Activated gamma-delta T cell treated with anti-CD3 and anti-CD28 coated beads, Interleukin-2, amount 50 U/mL, for 16 hours (primary cell): ENCODE results near the gene MAP3K20.
"Not testable (repeated sequence)": the region's sequence is repeated elsewhere in the genome, so short reads cannot be mapped to it uniquely, and the experiment has no call there.

Experiments used
- DNase-seq: peaks from one replicate; pipeline ENCODE4 v3.0.0-alpha.2; 2020; ENCODE audit warnings: low read depth

The MAP3K20 gene

DNA sequence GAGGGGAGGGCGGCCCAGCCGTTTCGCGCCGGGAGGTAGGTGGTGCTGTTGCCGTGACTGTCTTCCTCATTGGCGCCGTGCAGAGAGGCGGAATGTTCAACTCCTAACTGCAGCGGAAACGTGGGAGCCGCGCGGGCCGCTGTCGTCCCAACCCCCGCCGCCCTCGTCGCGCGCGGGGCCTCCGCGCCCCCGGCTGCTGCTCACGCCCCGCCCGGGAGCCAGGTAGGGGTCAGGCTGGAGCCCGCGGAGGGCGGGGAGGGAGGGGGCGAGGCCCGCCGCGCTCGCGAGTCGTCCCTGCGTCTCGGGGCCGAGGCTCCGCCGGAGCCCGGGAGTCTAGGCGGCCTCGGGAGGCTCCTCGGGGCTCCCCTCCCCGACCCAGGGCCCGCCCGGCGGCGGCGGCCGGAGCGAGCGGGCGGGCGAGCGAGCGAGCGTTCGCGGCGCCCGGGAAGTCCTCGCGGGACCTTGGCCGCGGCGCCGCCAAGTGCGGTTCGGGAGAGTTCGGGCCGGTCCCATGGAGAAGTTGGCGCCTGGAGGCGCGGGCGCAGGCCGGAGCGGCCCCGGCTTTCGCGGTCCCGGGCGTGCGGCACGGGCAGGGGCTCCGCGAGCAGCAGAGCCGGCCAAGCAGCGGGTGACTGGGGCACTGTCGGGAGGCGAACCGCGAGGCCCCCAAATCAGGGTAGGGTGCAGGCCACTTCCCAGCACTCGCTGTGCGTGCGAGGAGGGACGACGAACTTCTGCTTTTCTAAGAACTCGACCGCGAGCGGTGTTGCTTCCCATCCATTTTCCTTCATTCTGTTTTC lies at the start of gene MAP3K20:
Gene MAP3K20 (plus strand): TSS at position 66 of the 800 bp plus-strand sequence. CDS start 15,186 bp downstream, outside the sequence.
- DNase-seq: peak; percentile 27

DNA sequence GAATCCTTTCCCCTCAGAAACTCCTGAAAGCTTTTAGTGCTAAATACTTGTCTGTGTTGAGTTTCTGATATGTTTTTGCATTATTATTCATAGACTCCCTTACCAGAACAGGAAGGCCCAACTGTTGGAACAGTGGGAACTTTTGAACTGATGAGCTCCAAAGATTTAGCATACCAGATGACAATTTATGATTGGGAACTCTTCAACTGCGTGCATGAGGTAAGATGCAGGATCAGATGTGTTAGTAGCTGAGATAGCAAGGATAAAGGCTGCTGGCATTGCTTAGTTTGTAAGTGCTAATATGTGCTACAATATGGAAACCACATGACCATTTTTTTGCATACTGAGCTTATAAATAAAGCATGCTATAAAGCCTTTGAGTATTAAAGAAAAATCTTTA lies 49.2 kb upstream of the MAP3K20 start:
- DNase-seq: no peak

DNA sequence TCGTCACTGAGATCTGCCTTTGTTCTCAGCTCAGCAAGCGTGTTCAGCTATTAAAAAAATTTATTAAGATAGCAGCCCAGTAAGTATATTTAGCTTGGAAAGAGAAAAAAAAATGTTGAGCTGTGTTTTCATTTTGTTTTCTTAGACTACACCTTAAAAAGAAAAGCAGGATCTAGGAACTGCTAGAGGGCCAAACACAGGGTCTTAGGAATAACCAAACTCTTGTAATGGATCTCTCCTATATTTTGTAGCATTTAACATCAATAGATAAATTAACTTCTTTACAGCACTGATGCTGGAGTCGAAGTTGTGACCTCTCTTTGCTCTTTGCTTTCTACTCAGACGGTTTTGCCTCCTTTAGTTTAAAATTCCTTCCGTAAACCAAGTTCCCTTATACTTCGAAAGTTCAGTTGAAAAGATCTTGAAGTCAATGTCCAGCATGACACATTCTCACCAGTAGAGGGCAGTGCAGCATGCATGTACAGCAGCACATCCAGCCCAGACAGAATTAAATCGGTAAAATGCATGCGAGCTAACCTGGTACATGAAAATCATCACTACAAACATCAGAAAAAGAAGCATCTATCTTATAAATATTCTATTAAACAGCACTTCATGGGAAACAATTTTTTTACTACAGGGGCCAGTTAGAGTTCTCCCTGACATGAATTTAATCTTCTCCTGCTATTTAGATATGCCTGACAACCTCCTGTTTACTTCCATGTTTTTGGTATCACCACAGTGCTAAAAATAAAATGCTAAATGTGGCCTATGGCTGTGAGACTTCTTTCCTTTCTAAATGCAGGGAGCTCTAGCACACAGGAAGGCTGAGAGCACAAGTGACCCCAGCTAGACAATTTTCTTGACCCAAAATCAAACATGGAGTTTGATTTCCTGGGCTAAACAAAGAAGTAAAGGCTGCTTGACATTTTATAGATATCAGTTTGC lies 48.2 kb upstream of the MAP3K20 start:
- peak; percentile 67 for DNase-seq

DNA sequence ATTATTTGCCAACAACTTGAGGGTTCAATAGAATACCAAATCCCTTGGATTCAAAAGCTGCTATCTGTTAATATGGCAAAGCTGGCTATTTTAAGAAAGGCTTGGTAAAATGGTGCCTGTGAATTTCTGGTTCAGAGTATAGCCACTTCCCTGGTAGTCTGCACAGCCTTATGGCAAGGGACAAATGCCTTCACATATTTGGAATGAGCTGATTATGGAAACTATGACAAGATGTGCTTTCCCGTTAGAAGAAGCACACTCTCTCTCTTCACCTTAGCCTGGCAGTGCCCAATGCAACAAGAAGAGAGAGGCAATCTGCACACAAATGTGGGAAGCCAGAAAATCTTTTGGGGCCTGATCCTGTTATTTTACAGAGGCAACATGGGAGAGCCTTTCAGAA lies 47.5 kb upstream of the MAP3K20 start:
- DNase-seq: no peak

DNA sequence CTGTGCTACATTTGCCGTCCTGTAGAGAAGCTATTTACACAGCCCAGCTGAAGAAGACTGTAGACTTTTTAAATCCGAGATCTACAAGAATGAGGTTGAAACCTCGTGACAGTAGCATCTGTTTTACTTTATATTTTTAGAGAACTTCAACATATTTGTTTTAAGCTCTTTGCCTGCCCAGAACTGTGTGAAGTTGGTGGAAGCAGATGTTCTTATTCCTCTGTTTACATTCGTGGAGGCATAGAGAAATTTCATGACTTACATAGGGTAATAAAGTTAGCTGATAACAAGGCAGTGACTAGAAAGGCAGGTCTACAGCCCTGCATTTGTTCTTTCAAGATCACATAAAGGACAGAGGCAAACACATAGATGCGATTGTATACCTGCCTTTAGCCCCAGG lies 47.0 kb upstream of the MAP3K20 start:
- DNase-seq: no peak

DNA sequence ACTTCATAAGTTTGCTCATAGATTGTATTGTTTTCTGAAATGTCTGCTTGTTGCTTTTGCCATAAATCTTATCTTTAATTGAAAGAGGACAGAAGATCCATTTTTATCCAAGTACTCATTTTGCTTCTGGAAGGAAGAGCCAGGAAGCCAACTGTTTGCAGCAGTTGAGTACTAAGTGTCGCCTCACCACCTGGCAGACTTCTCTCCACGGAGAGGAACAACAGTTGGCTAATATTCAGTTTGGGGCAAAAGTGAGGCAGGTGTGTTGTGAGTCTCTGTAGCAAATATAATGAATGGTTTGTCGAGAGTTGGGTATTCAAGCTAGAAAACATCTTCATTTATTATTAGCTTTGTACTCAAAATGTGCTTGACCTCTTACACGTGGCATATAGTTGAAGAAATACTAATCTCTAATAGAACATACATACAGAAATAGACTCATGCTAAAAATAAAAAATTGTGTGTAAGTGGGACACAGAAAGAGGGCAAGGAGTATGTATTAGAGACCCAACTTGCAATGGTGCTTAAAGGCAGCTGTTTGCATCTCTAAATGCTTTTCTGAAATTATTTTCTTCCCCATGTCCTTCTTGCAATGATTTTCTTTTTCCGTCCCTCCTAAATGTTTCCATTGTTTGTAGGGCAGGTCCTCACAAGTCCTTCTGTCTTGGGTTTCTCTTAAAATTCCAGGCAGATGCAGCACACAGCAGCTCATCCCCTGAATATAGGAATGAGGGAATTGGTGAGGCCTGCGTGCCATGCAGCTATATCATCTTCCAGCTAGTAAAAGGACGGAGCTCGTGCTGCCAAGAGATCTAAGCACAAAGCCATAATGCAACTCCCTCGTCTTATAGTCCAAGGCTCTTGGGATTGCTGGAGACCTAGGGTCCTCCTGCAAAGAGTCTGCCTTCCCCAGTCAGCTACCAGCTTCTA lies 44.8 kb upstream of the MAP3K20 start:
- DNase-seq: no peak

DNA sequence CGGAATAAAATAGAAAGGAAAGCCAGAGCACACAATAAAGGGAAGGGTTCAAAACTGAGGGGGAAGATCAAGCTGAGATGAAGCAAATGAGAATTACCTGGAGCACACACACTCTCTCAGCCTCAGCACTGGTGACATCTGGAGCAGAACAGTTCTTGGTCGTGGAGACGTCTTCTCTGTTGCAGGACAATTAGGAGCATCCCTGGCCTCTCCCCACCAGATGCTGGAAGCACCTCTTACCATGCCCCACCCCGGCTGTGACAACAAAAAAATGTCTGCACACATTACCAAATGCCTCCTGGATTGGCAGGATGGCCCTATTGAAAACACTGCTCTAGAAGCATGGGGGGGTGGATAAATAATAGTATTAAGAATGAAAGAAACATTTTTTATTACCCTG lies 43.6 kb upstream of the MAP3K20 start:
- DNase-seq: no peak

DNA sequence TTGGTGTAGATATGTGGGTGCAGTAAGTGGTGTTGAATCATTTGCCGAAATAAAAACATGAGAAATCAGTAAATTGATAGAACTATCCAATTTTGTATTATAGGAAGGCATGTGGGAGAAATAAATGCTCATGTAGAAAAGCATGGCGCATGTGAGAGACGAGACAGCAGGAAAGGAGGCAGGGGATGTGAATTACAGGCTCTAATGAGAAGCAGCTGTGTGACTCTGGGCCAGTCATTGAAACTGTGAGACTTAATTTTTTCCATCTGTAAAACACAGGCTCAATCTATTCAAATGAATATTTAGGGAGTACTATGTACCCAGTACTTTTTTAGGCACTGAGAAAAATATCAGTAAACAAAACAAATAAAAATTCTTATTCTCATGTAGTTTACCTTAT lies 42.6 kb upstream of the MAP3K20 start:
- DNase-seq: no peak

DNA sequence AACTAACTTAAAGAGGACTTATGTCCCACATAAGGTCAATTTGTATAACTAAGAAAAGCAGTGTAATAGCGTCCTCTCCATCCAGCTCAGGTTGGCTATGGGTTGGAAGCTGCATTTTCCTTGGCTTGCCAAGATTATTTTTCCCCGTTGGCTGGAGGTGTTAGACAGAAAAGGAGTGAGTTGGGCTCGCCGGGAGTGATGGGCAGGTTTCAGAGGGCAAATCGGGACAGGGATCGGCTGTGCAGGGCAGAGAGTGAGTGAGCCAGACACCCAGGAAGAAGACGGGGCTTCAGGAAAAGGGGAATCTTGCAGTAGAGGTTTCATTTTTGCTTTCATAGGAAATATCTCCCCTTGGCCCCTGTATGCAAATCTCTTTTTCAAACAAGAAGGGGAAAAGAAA lies 41.5 kb upstream of the MAP3K20 start:
- DNase-seq: no peak

DNA sequence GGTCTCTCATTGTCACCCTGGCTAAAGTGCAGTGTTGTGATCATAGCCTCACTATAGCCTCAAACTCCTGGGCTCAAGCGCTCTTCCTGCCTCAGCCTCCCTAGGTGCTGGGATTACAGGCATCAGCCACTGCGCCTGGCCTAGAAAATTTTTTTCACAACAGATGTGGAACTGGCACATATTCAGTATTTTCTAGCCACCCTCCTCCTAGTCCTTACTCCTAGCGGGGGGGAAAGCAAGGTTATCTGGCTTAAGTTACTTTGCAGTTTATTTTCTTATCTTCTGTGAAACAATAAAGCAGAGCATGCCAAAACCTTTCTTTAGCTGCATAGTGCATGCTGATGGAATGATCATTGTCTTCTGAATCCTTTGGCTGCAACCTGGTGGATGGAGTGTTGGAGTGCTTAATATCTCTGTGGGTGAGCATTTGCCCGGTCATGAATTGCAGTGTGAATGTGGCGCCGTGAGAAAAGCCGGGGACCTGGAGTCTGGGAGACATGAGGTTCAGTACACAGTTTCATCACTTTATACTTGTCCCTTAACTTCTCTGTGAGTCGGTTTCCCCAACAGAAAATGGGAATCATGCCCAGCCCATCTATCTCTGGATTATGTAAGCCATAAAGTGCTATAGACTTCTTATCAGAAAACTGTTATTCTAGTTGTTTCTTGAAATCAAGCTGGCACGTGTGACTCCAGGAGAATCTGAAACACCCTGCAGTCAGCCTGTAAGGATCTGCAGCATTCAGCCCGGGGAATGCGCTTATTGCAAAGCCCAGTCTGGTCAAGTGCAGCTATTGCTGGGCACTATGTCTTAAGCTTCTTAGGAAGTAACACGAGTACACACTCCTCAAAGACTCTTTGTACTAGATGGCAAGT lies 38.2 kb upstream of the MAP3K20 start:
- no peak for DNase-seq

DNA sequence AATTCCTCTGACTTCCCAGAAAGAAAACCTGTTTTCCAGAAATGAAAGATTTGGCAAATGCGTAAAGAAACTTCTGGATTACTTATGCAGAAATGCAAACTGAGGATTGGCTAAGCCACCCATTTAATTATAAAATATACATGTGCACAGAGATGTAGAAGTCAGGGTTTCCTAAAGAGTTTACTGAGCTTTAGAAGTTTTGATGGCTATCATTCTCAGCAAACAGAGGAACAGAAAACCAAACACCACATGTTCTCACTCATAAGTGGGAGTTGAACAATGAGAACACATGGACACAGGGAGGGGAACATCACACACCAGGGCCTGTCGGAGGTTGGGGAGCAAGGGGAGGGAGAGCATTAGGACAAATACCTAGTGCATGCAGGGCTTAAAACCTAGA lies 37.4 kb upstream of the MAP3K20 start:
- DNase-seq: not testable (repeated sequence)

DNA sequence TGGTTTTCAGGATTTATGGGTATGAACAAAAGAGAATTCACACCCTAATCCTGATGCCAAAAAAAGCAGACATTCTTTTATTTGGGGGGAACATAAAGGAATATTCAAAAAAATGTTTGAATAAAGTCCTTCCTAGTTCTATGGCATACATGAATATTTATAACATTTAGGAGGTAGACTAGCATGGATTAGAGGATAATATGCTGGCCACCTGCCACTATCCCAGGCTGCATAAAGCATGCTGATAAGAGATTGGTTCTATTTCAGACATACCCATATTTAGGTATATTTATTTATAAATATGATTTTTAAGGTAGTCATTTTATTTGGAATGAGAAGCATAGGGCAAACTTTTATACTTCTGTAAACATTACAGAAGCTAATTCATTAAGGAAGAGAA lies 34.9 kb upstream of the MAP3K20 start:
- no peak for DNase-seq

DNA sequence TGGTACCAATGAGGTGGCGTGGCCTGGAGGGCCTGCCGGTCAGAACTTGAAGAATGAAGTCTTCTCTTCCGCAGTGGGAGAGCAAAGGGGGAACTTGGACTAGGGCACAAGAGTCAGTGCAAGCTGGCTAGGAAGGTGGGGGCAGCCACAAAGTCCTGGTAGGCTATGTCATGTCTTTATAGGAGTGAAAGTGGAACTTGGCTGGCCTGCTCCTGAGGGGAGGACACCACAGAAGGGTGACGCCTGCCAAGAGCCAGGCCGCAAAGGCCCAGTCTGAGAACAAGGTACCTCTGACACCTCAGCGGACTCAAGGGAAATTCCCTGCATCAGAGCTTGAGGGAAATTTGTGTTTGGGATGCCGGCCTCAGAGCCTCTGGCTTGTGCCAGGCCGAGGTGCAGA lies 32.2 kb upstream of the MAP3K20 start:
- DNase-seq: no peak

DNA sequence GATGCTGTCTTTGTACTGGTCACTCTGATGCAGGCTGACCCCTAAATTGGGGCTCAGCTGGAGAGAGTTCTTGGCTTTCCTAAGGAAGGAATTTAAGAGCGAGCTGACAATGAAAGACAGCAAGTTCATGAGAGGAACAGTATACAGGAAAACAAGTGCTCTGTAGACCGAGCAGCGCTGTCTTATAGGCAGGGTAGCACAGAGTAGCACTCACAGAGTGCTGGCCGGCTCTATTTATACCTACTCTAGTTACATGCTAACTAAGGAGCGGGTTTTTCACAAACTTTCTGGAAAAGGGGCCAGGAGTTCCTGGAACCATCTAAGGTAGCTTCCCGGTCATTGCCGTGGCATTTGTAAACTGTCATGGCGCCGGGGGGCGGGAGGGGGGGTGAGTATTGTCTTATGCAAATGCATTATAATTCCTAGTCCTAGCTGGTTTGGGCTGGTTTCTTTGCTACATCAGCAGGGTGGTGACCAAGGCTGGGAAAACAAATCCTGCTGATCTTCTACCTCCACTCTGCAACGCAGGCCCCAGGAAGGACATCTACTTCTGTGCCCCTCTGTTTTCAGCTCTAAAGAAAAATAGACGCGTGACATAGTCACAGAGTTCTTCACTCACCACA lies 31.6 kb upstream of the MAP3K20 start:
- DNase-seq: no peak

DNA sequence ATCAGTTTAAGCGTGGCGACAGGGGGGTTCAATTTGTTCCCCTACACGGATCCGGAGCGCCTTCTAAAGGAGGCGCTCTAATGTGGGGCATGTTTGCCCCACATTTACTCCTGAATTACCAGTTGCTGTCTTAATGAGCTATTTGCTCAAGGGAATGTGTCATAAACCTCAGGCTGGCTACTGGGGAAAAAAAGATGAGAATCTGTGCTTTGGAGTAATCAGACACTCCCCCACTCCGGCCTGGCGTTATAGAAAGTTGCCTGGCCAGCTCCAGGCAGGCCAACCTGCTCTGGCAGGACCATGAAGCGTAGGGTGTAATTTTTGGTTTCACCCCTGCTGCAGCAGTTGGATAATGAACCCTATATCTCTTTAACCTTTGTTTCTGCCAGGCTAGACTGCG lies 31.0 kb upstream of the MAP3K20 start:
- DNase-seq: no peak

DNA sequence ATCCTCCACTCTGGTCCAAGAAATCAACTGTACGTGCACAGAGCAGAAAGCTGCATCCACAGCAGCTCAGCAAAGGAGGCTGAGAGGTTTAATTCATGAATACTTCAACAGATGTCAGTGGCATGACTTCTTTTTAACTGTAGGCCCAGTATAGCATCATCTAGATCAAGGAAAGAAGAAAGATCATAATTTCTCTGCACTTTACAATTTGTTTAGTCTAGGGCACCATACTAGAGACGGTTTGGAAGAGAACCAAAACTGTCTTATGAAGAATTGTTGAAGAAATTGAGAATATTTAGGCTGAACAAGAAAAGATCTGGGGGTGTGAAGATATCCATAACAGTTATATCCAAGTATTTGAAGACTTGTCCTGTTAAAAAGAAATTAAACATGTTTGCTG lies 30.5 kb upstream of the MAP3K20 start:
- no peak for DNase-seq

DNA sequence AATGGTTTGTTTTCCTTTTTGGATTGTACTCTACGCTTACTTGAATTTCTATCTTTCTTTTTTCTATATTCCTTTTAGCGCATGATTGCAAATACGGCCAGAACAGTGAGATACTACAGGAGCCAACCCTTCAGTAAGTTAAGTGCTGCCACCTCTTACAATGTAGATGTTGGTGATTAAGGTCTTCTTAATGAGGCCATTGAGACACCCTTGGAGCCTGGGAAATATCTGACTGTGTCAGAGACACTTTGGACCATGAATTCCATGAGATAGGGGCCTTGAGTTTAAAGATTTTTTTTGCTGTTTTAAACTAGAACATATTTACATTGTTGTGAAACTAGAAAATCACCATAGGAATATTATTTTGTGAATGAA lies 27.1 kb upstream of the MAP3K20 start:
- DNase-seq: no peak

DNA sequence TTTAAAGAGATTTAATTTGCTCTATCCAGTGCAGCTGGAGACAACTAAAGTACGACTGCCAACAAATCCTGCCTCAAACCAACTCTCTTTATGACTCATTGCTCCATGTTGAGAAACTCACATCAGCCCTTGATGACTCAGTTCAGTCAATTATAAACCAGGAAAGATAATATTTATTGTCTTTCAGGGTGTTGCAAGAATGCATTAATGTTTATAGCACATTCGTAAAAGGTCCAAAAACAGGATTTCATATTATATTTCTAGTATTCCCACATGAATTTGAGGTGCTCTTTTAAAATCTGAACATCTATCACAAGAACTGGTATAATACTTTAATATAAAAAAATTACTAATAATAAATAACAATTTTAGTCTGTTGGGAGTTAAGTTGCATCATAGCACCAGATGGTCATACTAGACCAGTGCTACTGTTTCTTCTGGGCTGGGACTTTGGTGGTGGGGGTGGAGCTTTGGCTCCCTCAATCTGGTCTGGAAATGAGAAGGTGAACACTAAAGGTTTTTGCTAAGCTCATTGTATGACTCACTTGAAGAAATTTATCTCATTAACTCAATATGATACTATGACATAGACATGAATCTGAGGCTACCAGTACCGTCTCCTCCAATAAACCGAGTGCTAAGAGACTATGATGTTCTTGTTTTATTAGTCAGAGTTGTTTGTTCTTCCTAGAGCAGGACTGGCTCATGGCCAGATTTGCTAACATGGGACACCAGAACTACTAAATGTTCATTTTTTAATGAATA lies 26.6 kb upstream of the MAP3K20 start:
- DNase-seq: no peak

DNA sequence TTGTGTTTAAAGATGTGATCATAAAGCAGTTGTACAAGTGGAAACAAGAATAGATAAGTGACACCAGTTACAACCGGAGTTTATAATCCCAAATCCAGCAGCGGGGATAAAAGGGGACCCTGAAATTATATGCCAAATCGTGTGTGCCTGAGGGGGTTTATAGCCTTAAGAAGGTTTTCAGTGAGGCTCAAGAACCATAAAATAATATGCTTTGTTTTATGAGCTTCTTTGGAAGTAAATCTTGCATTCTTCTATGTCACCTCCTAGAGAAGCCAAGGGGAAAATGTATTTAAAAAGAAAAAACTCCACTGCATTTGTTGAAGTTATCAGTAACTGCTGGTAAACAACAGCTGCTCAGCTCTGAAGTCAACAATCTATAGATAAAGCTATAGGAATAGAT lies 25.8 kb upstream of the MAP3K20 start:
- no peak for DNase-seq

DNA sequence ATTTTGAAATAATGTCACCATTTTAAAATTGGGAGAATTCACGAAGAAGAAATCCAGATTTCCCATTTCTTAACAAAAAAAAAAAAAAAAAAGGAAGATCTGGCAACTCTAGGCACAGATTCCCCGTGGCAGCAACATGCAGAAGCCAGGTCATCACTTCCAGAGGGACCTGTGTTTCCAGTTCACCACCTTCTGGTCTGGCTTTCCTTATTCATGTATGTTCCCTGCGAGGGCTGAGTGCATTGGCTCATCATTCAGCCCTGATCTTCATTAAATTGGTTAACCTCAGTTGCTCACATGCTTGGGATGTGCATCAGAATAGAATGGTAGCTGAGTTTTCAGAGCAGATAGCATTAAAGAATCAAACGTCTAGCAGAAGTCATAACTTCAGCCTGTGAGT lies 25.0 kb upstream of the MAP3K20 start:
- no peak for DNase-seq
